IMR-90 (cell line): ENCODE measurements around the gene RHOBTB1. TPM values are rescaled to one million over a fixed set of nuclear protein-coding genes. Genes with fewer than 3 reads are reported as not detected.

ENCODE experiments used
- ATAC-seq: fragments of 200-7000 bp; cut with Tn5 transposase; 2 replicates; pipeline ENCODE4 v1.9.1; 2020; ENCODE audit warnings: low read depth, mild to moderate bottlenecking, moderate library complexity
- BruUV-seq: library from RNA; stranded (reverse); fragments of 400-500 nt; replicated peaks from 2 replicates; lab custom pipeline; 2021; lab: Mats Ljungman, UMichigan
- CTCF ChIA-PET: fragments of 300-600 bp; formaldehyde crosslinking; extraction: SDS; loops from one replicate; lab custom pipeline; 2021; ENCODE audit warnings: antibody characterized with exemption; lab: Yijun Ruan, JAX
- POLR2A ChIA-PET: fragments of 300-600 bp; sonication (Branson Sonifier 250); formaldehyde crosslinking; loops from one replicate; lab custom pipeline; 2022; ENCODE audit warnings: antibody characterized with exemption; ENCODE audit not compliant: unreplicated experiment; lab: Charles Lee
- DNase-seq: peaks from one replicate; pipeline ENCODE4 v3.0.0; 2013
- H2AFZ ChIP-seq: replicated peaks from 2 replicates; pipeline ENCODE3; 2013; ENCODE audit warnings: low read length, mild to moderate bottlenecking; ENCODE audit not compliant: poor library complexity
- H2AK5ac ChIP-seq: 2 replicates; pipeline ENCODE4 v1.6.1; 2013; ENCODE audit warnings: low read depth, low read length, inconsistent platforms
- H2AK9ac ChIP-seq: replicated peaks from 2 replicates; pipeline ENCODE3; 2013; ENCODE audit warnings: mild to moderate bottlenecking, low read depth, low read length, moderate library complexity; ENCODE audit not compliant: poor library complexity
- H2BK120ac ChIP-seq: 2 replicates; pipeline ENCODE4 v1.6.1; 2013; ENCODE audit warnings: low read depth, low read length, inconsistent platforms
- H2BK15ac ChIP-seq: 3 replicates; pipeline ENCODE4 v1.6.1; 2013; ENCODE audit warnings: low read depth, low read length, inconsistent platforms
- H2BK20ac ChIP-seq: 2 replicates; pipeline ENCODE4 v1.6.1; 2013; ENCODE audit warnings: low read depth, mild to moderate bottlenecking, inconsistent platforms, low read length, moderate library complexity
- H2BK5ac ChIP-seq: 2 replicates; pipeline ENCODE4 v1.6.1; 2013; ENCODE audit warnings: mild to moderate bottlenecking, low read depth, low read length, inconsistent platforms; ENCODE audit not compliant: poor library complexity, severe bottlenecking
- H3K14ac ChIP-seq: replicated peaks from 2 replicates; pipeline ENCODE4 v1.6.1; 2013; ENCODE audit warnings: low read depth, low read length, inconsistent platforms
- H3K18ac ChIP-seq: 2 replicates; pipeline ENCODE4 v1.6.1; 2013; ENCODE audit warnings: low read depth, low read length, control low read depth
- H3K23ac ChIP-seq: 2 replicates; pipeline ENCODE4 v1.6.1; 2013; ENCODE audit warnings: low read depth, low read length, inconsistent platforms
- H3K27ac ChIP-seq: 2 replicates; pipeline ENCODE4 v1.5.1; 2013; ENCODE audit warnings: mild to moderate bottlenecking, control low read depth, low read length; ENCODE audit not compliant: insufficient read depth
- H3K27me3 ChIP-seq: 2 replicates; pipeline ENCODE4 v1.6.1; 2013; ENCODE audit warnings: low read length; ENCODE audit not compliant: control insufficient read depth, insufficient read depth
- H3K36me3 ChIP-seq: 2 replicates; pipeline ENCODE4 v1.6.1; 2013; ENCODE audit warnings: low read length, mixed read lengths; ENCODE audit not compliant: control insufficient read depth, insufficient read depth
- H3K4ac ChIP-seq: 2 replicates; pipeline ENCODE4 v1.6.1; 2013; ENCODE audit warnings: low read depth, low read length, inconsistent platforms
- H3K4me1 ChIP-seq: 2 replicates; pipeline ENCODE4 v1.6.1; 2013; ENCODE audit warnings: low read length, mixed read lengths; ENCODE audit not compliant: control insufficient read depth, insufficient read depth
- H3K4me2 ChIP-seq: 2 replicates; pipeline ENCODE4 v1.6.1; 2013; ENCODE audit warnings: low read depth, mild to moderate bottlenecking, control low read depth, low read length, moderate library complexity
- H3K4me3 ChIP-seq: 2 replicates; pipeline ENCODE4 v1.5.1; 2013; ENCODE audit warnings: low read depth, mild to moderate bottlenecking, control low read depth, low read length, moderate library complexity; ENCODE audit not compliant: insufficient read depth
- H3K56ac ChIP-seq: 2 replicates; pipeline ENCODE4 v1.6.1; 2013; ENCODE audit warnings: low read length, inconsistent platforms; ENCODE audit not compliant: insufficient read depth; ENCODE audit errors: extremely low read depth
- H3K79me1 ChIP-seq, 2 experiments: 2 replicates each; pipeline ENCODE4 v1.6.1; 2013; ENCODE audit warnings: low read length in 2 of 2, inconsistent platforms in 1 of 2, low read depth in 1 of 2
- H3K9ac ChIP-seq: 2 replicates; pipeline ENCODE4 v1.6.1; 2013; ENCODE audit warnings: low read depth, low read length, control low read depth
- H3K9me1 ChIP-seq: 2 replicates; pipeline ENCODE4 v1.6.1; 2013; ENCODE audit warnings: low read length, inconsistent platforms; ENCODE audit not compliant: insufficient read depth
- H3K9me3 ChIP-seq: 2 replicates; pipeline ENCODE4 v1.6.1; 2013; ENCODE audit warnings: low read length; ENCODE audit not compliant: control insufficient read depth, insufficient read depth
- H4K20me1 ChIP-seq: 2 replicates; pipeline ENCODE4 v1.6.1; 2013; ENCODE audit warnings: low read length, inconsistent platforms; ENCODE audit not compliant: insufficient read depth
- H4K5ac ChIP-seq: 2 replicates; pipeline ENCODE4 v1.6.1; 2013; ENCODE audit warnings: mild to moderate bottlenecking, low read depth, low read length, control low read depth
- H4K8ac ChIP-seq, 2 experiments: 2 replicates each; pipeline ENCODE4 v1.6.1; 2013; ENCODE audit warnings: low read depth in 2 of 2, low read length in 2 of 2, control low read depth in 1 of 2, inconsistent platforms in 1 of 2
- H4K91ac ChIP-seq: 2 replicates; pipeline ENCODE4 v1.6.1; 2013; ENCODE audit warnings: low read depth, low read length, inconsistent platforms; ENCODE audit not compliant: insufficient read depth
- BHLHE40 ChIP-seq: fragments of 150-350 bp; IDR thresholded peaks from 2 replicates; pipeline ENCODE4 v1.6.1; 2016; ENCODE audit warnings: mild to moderate bottlenecking, low read depth, low read length
- CEBPB ChIP-seq: IDR thresholded peaks from 2 replicates; pipeline ENCODE4 v1.6.1; 2012; ENCODE audit warnings: low read depth, low read length, improper control_type of control experiment
- CHD1 ChIP-seq: IDR thresholded peaks from 2 replicates; pipeline ENCODE4 v1.6.1; 2012; ENCODE audit warnings: low read depth, low read length, improper control_type of control experiment
- CTCF ChIP-seq: conservative IDR thresholded peaks from 2 replicates; pipeline ENCODE4 v1.5.1; 2012; ENCODE audit warnings: mild to moderate bottlenecking, low read depth, low read length, improper control_type of control experiment
- ELK1 ChIP-seq: fragments of 150-350 bp; IDR thresholded peaks from 2 replicates; pipeline ENCODE4 v1.6.1; 2016; ENCODE audit warnings: low read depth, mild to moderate bottlenecking, low read length, moderate library complexity, borderline replicate concordance
- FOS ChIP-seq: fragments of 150-350 bp; IDR thresholded peaks from 2 replicates; pipeline ENCODE4 v1.6.1; 2016; ENCODE audit warnings: low read depth, low read length
- MAFK ChIP-seq: IDR thresholded peaks from 2 replicates; pipeline ENCODE4 v1.6.1; 2012; ENCODE audit warnings: low read depth, low read length, improper control_type of control experiment
- MAZ ChIP-seq: IDR thresholded peaks from 2 replicates; pipeline ENCODE4 v1.6.1; 2012; ENCODE audit warnings: low read depth, mild to moderate bottlenecking, low read length, improper control_type of control experiment, moderate library complexity, borderline replicate concordance
- MXI1 ChIP-seq: IDR thresholded peaks from 2 replicates; pipeline ENCODE4 v1.6.1; 2012; ENCODE audit warnings: low read depth, mild to moderate bottlenecking, low read length, moderate library complexity, borderline replicate concordance
- NFE2L2 ChIP-seq: fragments of 150-350 bp; IDR thresholded peaks from 2 replicates; pipeline ENCODE4 v1.6.1; 2016; ENCODE audit warnings: low read depth, mild to moderate bottlenecking, low read length
- POLR2A ChIP-seq: IDR thresholded peaks from 2 replicates; pipeline ENCODE4 v1.6.1; 2012; ENCODE audit warnings: mild to moderate bottlenecking, low read depth, low read length
- RAD21 ChIP-seq: IDR thresholded peaks from 2 replicates; pipeline ENCODE4 v1.6.1; 2012; ENCODE audit warnings: low read length, improper control_type of control experiment
- RFX5 ChIP-seq: IDR thresholded peaks from 2 replicates; pipeline ENCODE4 v1.8.0; 2012; ENCODE audit warnings: low read depth, mild to moderate bottlenecking, low read length, moderate library complexity
- USF2 ChIP-seq: fragments of 150-350 bp; IDR thresholded peaks from 2 replicates; pipeline ENCODE4 v1.6.1; 2017; ENCODE audit warnings: mild to moderate bottlenecking, antibody characterized with exemption, low read length, low read depth
- WGBS, 2 experiments: methylation state at CpG; one replicate each; pipeline versions ENCODE4 v1.1.5 to v1.1.7; 2013; ENCODE audit warnings: missing lambda C conversion rate in 2 of 2; ENCODE audit not compliant: insufficient read length in 1 of 2; ENCODE audit errors: extremely low coverage in 2 of 2; 5-methylcytosine and 5-hydroxymethylcytosine counted together
- dilution Hi-C: fragments of 300-500 bp; cut with HindIII; formaldehyde crosslinking; loops from one replicate; pipeline ENCODE4 v1.14.3; 2018; ENCODE audit warnings: low sequenced_read_pairs; ENCODE audit not compliant: unreplicated experiment
- in situ Hi-C: fragments of 300-500 bp; cut with MboI; formaldehyde crosslinking; loops from 3 replicates; pipeline ENCODE4 v1.14.3; 2019; ENCODE audit warnings: low sequenced_read_pairs, inconsistent platforms, mixed read lengths
- intact Hi-C: fragments of 100-400 bp; cut with micrococcal nuclease; formaldehyde crosslinking; loops from 2 replicates; pipeline ENCODE4 v1.10.0; 2022
- polyA plus RNA-seq, 3 experiments: library from polyadenylated mRNA; depleted of rRNA; stranded (reverse); fragments of >200 nt; gene quantifications; 2 replicates each; pipeline ENCODE4 v1.2.3, GENCODE V29; 2012; ENCODE audit warnings: low replicate concordance in 1 of 3
- total RNA-seq: library from RNA; depleted of rRNA; stranded (reverse); fragments of >200 nt; gene quantifications from 2 replicates; pipeline ENCODE4 v1.2.3, GENCODE V29; 2012

RHOBTB1 gene
- total and polyA plus RNA-seq, 2 of the 4 experiments (the other 2 are of a cell fraction), result 8.9 to 15.2 TPM

GRCh38 chr10:60934215-60935175 lies 9.5 kb downstream of the RHOBTB1 start:
- no peaks in the 10 kb centered on the region for H3K9me3 ChIP-seq
- H3K23ac ChIP-seq, result no peak overlapping the region
- dilution Hi-C loops (no loop called here), in situ Hi-C loops (loop anchor here (25.0 kb wide), 1 partner anchor 1303 kb away; no protein-coding TSS in a partner anchor), intact Hi-C loops (no loop called here)
- H3K27me3 ChIP-seq, result no peaks in the 10 kb centered on the region
- no peak overlapping the region for H4K91ac ChIP-seq
- H4K8ac ChIP-seq, result no peak overlapping the region
- H4K20me1 ChIP-seq, result no peaks in the 10 kb centered on the region
- peaks cover 5% of the 10 kb centered on the region for H3K36me3 ChIP-seq
- H2BK15ac ChIP-seq, result no peak overlapping the region
- no peak overlapping the region for H3K56ac ChIP-seq
- H2AK5ac ChIP-seq, result no peak overlapping the region
- ChIA-PET POLR2A (no interaction called here), CTCF (no interaction called here)
- H3K4me2 ChIP-seq, result no peak overlapping the region
- no peak overlapping the region for H3K9ac ChIP-seq
- H2AFZ ChIP-seq, result no peak overlapping the region
- no peak overlapping the region for H2BK5ac ChIP-seq
- H3K14ac ChIP-seq, result no peak overlapping the region
- no peak overlapping the region for H3K4ac ChIP-seq
- no peak overlapping the region for H3K4me3 ChIP-seq
- BruUV-seq, result no TSS peak
- H2BK20ac ChIP-seq, result no peak overlapping the region
- peaks cover 7% of the 10 kb centered on the region for H3K9me1 ChIP-seq
- H3K4me1 ChIP-seq, result peaks cover 2% of the 10 kb centered on the region
- ATAC-seq (no peak), DNase-seq (no peak)
- H2BK120ac ChIP-seq, result no peak overlapping the region
- no peak overlapping the region for H4K5ac ChIP-seq
- WGBS, 2 experiments, result 75% methylated on average over 2 of the region's 6 CpGs; no CpG with 5 or more reads in 1 of the 2 experiments
- H3K27ac ChIP-seq, result no peak overlapping the region
- H2AK9ac ChIP-seq, result no peak overlapping the region
- peaks cover 11 to 32% of the 10 kb centered on the region in 2 experiments; a peak in 2 of 4 replicates for H3K79me1 ChIP-seq
- H3K18ac ChIP-seq, result no peak overlapping the region
- TF ChIP-seq MAFK, result no peak
- TF ChIP-seq MAZ, result no peak
- TF ChIP-seq POLR2A, result no peak
- TF ChIP-seq RFX5, result no peak
- no peak for TF ChIP-seq BHLHE40
- no peak for TF ChIP-seq FOS
- TF ChIP-seq RAD21, result no peak
- TF ChIP-seq ELK1, result no peak
- TF ChIP-seq MXI1, result no peak
- TF ChIP-seq CEBPB, result no peak
- no peak for TF ChIP-seq USF2
- no peak for TF ChIP-seq NFE2L2
- no peak for TF ChIP-seq CHD1
- no peak for TF ChIP-seq CTCF
